NCI-H187 treated with DMSO at 0.1 percent for 48 hours (cell line): Measurements from ENCODE around the gene PTTG2.
"Not testable (repeated sequence)": the region's sequence is repeated elsewhere in the genome, so short reads cannot be mapped to it uniquely, and the experiment has no call there.

Source experiments
- DNase-seq: peaks from one replicate; lab custom pipeline; 2025; lab: John Stamatoyannopoulos, UW

The PTTG2 gene

DNA sequence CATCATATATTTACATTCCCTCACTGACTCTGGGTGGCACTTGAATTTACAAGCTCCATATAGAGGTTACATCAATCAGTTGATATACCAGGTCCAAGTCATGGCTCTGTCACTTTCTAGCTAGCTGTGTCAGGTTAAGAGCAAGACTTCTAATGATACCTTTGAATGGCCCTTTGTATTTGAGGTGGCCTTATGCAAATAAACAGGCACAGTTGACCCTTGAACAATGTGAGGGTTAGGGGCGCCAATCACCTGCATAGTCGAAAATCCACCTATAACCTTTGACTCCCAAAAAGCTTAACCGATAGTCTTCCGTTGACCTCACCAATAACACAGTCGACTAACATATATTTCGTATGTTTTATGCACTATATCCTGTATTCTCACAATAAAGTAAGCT is 1.3 kb upstream of the PTTG2 start:
- DNase-seq, result no peak

- DNase-seq, result no peak
These were observed 667 bp downstream of the PTTG2 start for GRCh38 chr4:37960679-37961450.

DNA sequence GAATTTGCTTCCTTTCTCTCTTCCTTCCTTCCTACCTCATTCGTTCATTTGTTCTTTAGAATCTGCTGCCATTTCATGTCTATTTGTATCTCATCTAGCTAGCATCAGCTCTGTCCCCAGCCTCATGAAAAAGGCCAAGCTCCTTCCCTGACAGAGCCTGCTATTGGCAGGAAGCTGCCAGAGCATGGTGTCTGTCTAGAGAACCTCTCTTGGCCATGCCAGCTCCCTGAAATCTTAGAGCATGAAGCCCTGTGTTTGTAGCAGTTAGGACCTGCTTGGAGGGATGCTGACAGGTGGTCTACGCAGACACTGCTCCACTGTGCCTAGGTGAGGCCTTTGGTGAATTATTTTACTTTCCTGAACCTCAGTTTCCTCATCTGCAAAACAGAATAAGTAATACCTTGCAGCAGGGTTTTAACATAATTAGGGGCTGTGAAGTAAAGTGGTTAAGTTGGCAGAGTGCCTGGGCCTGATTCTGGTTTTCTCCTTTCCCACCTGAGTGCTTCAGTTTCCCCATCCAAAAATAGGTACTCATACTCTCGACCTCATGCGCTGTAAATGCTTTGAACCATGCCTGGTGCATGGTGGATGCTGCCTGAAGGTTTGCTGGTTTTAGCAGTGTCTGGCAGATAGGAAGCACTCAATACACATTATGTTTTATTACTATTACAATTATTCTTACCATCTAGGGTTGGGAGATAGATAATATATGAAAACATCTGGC is 4.7 kb downstream of the PTTG2 start:
- DNase-seq, result no peak

DNA sequence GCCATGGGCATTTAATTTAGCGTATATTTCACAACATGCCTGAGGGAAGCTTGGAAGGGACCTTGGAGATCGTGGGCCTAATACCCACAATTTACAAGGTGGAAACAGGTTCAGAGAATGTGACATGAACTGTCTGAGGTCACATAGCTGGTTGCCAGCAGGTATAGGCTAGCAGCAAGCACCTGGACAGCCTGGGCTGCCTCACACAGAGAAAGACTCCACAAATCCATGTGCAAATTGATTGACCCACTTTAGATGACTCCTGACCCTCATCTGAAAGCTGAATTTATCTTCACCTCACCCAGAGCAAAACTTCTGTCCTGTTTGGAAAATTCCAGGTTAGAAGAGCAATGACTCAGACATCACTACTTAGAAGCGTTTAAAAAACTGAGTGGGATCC is 5.8 kb downstream of the PTTG2 start:
- no peak for DNase-seq

- DNase-seq, result no peak
These were observed 7.5 kb downstream of the PTTG2 start for GRCh38 chr4:37967736-37968135.

- no peak for DNase-seq
These were observed 8.5 kb downstream of the PTTG2 start for GRCh38 chr4:37968747-37969146.

GRCh38 chr4:37970702-37971101 is 10.5 kb downstream of the PTTG2 start:
- no peak for DNase-seq

- DNase-seq, result no peak
These were observed 11.0 kb downstream of the PTTG2 start for GRCh38 chr4:37971202-37971601.

- DNase-seq, result no peak
These were observed 13.2 kb downstream of the PTTG2 start for GRCh38 chr4:37973441-37973840.

DNA sequence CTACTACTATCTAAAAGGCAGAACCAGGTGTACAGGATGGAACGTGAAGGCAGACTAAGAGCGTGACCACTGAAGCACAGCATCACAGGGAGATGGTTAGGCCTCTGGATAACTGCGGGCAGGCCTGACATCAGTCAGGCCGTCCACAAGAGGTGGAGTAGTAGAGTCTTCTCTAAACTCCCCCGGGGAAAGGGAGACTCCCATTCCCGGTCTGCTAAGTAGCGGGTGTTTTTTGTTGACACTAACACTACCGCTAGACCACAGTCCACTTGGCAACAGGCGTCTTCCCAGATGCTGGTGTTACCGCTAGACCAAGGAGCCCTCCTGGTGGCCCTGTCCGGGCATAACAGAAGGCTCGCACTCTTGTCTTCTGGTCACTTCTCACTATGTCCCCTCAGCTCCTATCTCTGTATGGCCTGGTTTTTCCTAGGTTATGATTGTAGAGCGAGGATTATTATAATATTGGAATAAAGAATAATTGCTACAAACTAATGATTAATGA is 15.2 kb downstream of the PTTG2 start:
- DNase-seq, result not testable (repeated sequence)

- DNase-seq, result no peak
These were observed 16.3 kb downstream of the PTTG2 start for GRCh38 chr4:37976507-37976906.

DNA sequence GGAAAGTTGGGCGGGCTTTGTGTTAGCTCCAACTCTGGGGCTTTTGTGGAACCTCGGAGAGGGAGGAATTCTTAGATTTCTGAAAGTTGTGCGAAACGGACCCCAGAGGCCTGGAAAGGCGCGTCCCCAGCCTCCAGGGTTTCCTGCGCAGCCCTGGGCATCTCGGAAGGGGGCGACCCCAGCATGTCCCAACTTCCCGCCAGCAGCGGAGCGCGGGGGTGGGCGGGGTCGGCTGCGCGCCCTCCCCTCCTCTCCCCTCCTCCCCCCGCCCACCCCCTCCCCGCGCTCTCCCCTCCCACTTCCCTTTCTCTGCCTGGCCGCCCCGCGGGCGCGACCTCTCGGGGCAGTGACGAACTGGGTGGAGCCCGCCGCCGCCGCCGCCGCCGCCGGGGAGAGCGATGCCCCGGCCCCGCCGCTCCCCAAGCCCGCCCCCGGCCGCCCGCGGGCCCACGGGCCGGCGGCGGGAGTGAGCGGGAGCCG is 16.8 kb downstream of the PTTG2 start:
- no peak for DNase-seq

DNA sequence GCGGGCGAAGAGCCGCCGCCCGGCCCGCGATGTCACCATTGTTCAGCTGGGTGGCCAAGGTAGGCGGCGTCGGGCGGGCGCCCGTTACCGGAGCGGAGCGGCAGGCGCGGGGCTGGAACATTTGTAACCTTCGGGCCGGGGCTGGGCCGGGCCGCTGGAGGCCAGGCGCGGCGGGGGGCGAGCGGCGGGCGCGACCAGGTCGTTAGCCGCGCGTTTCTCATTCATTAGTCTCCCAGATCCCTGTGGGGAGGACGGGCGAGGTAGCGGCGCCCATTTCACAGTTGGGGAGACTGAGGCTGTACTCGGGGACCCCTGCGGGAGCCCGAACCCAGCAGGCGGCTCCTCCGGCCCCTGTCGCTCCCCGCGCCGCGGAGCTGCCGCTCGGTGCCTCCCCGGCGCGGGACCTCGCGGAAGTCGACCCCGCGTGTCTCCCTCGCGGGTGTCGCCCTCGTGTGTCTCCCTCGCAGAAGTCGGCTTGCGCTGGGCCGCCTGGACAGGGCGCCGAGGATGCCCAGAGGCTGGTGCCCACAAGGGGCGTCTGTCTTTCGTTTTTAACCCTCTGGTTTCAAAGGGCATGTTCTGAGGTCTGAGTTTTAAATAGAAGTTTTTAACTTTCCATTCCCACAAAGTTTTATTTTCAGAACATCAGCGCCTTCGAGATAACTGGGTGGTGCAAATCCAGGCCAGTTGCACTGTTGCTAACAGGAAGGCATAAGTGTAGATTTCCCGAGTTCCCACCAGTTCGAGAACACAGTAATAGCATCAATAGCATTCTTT is 17.5 kb downstream of the PTTG2 start:
- DNase-seq, result no peak

DNA sequence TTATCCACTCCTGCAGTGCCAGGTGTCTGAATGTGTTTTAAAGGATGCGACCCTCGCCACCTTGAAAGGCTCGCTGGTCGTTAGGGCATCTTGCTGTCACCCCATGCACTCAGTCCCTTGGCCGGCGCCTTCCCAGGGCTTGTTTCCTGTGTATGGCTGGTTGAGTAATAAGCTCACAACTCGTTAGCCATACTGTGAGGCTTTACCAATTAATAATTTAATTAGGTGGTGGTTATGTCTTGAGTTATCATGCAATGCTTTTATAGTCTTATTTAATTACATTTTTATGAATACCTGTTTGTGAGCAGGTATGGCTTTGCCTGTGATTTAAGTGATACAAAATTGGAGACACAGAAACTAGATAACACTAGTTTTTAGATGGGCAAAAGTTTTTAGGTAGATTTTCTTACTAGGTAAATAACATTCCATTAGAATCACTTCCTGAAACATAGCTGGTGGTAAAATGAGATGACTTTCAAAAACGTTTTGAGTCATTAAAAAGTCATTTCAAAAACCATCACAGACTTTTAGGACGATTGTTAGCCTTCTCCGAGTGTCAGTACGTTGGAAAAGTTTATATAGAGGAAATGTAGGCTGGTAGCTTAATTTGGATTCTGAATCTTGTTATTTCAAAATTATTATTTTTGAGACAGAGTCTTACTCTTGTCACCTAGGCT is 18.2 kb downstream of the PTTG2 start:
- DNase-seq, result no peak

DNA sequence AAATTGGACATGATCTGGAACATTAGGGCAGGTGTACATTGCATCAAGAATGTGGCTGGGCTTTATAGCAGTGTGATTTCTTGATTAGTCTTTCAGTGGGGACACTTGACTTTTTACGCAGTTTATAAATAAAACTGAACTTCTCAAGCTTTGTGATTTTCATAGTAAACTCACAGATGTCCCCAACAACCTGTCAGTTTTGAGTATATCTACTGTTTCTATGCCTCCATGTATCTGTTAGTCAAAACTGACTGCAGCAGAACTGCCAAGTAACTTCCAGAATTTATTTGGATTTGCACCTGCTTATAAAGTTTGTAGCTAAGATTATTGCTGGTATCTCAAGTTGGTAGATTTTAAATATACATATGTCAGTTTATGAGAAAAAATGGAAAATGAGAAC is 20.0 kb downstream of the PTTG2 start:
- DNase-seq, result no peak

DNA sequence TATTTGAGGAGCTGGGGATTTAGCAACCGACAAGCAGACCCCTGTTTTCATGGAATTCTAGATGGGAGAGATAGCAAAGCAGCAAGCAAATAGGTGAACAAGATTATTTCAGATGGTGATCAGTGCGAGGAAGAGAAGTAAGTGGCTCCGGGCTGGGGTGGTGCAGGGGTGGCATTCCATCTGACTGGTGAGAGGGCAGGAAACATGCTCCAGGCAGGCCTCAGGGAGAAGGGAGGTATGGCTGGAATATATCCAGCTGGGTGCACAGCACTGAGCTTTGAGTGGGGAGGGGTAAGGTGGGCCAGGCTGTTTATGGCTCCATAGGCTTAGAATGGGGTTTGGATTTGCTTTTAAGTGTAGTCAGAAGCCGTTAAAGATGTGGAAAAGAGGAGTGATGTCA is 21.2 kb downstream of the PTTG2 start:
- no peak for DNase-seq

GRCh38 chr4:37981844-37982720 is 21.9 kb downstream of the PTTG2 start:
- DNase-seq, result no peak

GRCh38 chr4:37982736-37983135 is 22.5 kb downstream of the PTTG2 start:
- no peak for DNase-seq

- no peak for DNase-seq
These were observed 23.8 kb downstream of the PTTG2 start for GRCh38 chr4:37983951-37984350.

- no peak for DNase-seq
These were observed 25.6 kb downstream of the PTTG2 start for GRCh38 chr4:37985730-37986275.

DNA sequence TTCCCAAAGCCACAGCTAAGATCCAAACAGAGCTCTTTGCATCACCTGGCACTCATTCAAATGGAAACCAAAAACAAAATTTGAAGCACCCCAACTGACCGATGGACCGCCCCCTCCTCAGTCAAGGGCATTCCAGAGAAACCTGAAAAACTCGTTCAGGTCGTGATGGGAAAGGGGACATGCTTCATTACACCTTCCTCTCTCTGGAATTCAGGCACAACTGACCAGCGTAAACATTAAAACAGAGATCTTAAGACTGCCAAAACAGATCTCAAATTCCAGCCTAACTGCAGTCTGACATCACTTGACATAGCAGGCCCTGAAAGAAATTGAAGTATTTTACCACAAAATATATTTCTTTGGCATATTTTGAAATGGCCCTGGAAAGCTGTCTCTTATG is 28.5 kb downstream of the PTTG2 start:
- no peak for DNase-seq
